Gastroesophageal sphincter (tissue), 3 donors: ENCODE measurements around the gene MYH1.

Experiments
- CTCF ChIP-seq, 4 experiments: fragments of 200-600 bp in 2 of 4; fragments of 450-650 bp in 2 of 4; sonication (generic) in 1 of 4; IDR thresholded peaks; one replicate each; pipeline ENCODE4 v1.5.1; 2017 to 2019; ENCODE audit warnings: antibody characterized with exemption in 4 of 4, mild to moderate bottlenecking in 2 of 4, moderate library complexity in 2 of 4
- EP300 ChIP-seq: sonication (generic); formaldehyde crosslinking; IDR thresholded peaks from one replicate; pipeline ENCODE4 v1.6.1; 2017; ENCODE audit warnings: antibody characterized with exemption, mild to moderate bottlenecking
- POLR2A ChIP-seq, 2 donors: fragments of 450-650 bp; IDR thresholded peaks; one replicate each; pipeline ENCODE4 v1.6.1; 2017; ENCODE audit warnings: antibody characterized with exemption in 2 of 2, mild to moderate bottlenecking in 2 of 2, moderate library complexity in 1 of 2

GRCh38 chr17:10492004-10492403 is 26.3 kb downstream of the MYH1 start:
- TF ChIP-seq POLR2A (IDR thresholded peaks at IDR 0.05) (no peak), CTCF (IDR thresholded peaks at IDR 0.05) (no peak), EP300 (no peak)
